GM19328 (cell line): ENCODE data around the gene GPC6.
"Not testable (repeated sequence)": the region's sequence is repeated elsewhere in the genome, so short reads cannot be mapped to it uniquely, and the experiment has no call there.

Experiments used
- ATAC-seq: cut with Tn5 transposase; IDR thresholded peaks from one replicate; pipeline ENCODE4 v1.9.1; 2021; ENCODE audit warnings: mild to moderate bottlenecking, moderate library complexity; ENCODE audit not compliant: unreplicated experiment

Gene GPC6

GRCh38 chr13:93226623-93227279 lies at the start of gene GPC6:
GPC6 (plus strand) TSS chr13:93226807.
- ATAC-seq, result no peak

- no peak for ATAC-seq
Observed at GRCh38 chr13:93180356-93180969, 46.1 kb upstream of the GPC6 start.

- ATAC-seq, result no peak
Observed at GRCh38 chr13:93182406-93182805, 44.2 kb upstream of the GPC6 start.

- ATAC-seq, result no peak
Observed at GRCh38 chr13:93183302-93183701, 43.3 kb upstream of the GPC6 start.

GRCh38 chr13:93190006-93190405 lies 36.6 kb upstream of the GPC6 start:
- ATAC-seq, result no peak

- no peak for ATAC-seq
Observed at GRCh38 chr13:93193682-93194081, 32.9 kb upstream of the GPC6 start.

GRCh38 chr13:93199856-93200255 lies 26.8 kb upstream of the GPC6 start:
- ATAC-seq, result no peak

- no peak for ATAC-seq
Observed at GRCh38 chr13:93200626-93201025, 26.0 kb upstream of the GPC6 start.

- no peak for ATAC-seq
Observed at GRCh38 chr13:93201992-93202558, 24.5 kb upstream of the GPC6 start.

- not testable (repeated sequence) for ATAC-seq
Observed at GRCh38 chr13:93206778-93207392, 19.7 kb upstream of the GPC6 start.

GRCh38 chr13:93216122-93216521 lies 10.5 kb upstream of the GPC6 start:
- no peak for ATAC-seq

GRCh38 chr13:93217721-93218261 lies 8.8 kb upstream of the GPC6 start:
- ATAC-seq, result no peak

- ATAC-seq, result no peak
Observed at GRCh38 chr13:93218583-93218982, 8.0 kb upstream of the GPC6 start.

GRCh38 chr13:93220073-93220472 lies 6.5 kb upstream of the GPC6 start:
- ATAC-seq, result no peak

GRCh38 chr13:93222976-93223375 lies 3.6 kb upstream of the GPC6 start:
- no peak for ATAC-seq

- no peak for ATAC-seq
Observed at GRCh38 chr13:93224535-93224934, 2.1 kb upstream of the GPC6 start.

- ATAC-seq, result no peak
Observed at GRCh38 chr13:93225610-93226009, 997 bp upstream of the GPC6 start.

GRCh38 chr13:93226065-93226622 lies 463 bp upstream of the GPC6 start:
- ATAC-seq, result no peak

- ATAC-seq, result no peak
Observed at GRCh38 chr13:93227280-93227877, 772 bp downstream of the GPC6 start.

GRCh38 chr13:93227878-93228642 lies 1.5 kb downstream of the GPC6 start:
- no peak for ATAC-seq

GRCh38 chr13:93228643-93228937 lies 2.0 kb downstream of the GPC6 start:
- no peak for ATAC-seq
